HG02973 (cell line): ENCODE data around the gene TXNRD3.

Experiments
- ATAC-seq: cut with Tn5 transposase; IDR thresholded peaks from one replicate; pipeline ENCODE4 v1.9.1; 2021; ENCODE audit warnings: moderate library complexity; ENCODE audit not compliant: unreplicated experiment

TXNRD3 gene

GRCh38 chr3:126654571-126655383 lies at the start of gene TXNRD3:
Gene TXNRD3, minus strand, starts transcription at chr3:126655124.
- ATAC-seq: no peak

- ATAC-seq: peak; percentile 93
These were observed 48.9 kb upstream of the TXNRD3 start, which contains the start of gene CHCHD6 for GRCh38 chr3:126703512-126704493. Gene CHCHD6, plus strand, starts transcription at chr3:126704240. Its CDS starts 73 bp downstream, at chr3:126704313.

- ATAC-seq: no peak
These were observed 44.1 kb upstream of the TXNRD3 start for GRCh38 chr3:126699011-126699410.

- ATAC-seq: no peak
These were observed 41.9 kb upstream of the TXNRD3 start for GRCh38 chr3:126696701-126697267.

- no peak for ATAC-seq
These were observed 39.0 kb upstream of the TXNRD3 start for GRCh38 chr3:126693921-126694320.

GRCh38 chr3:126692858-126693257 lies 37.9 kb upstream of the TXNRD3 start:
- no peak for ATAC-seq

- ATAC-seq: no peak
These were observed 36.8 kb upstream of the TXNRD3 start for GRCh38 chr3:126691765-126692164.

- no peak for ATAC-seq
These were observed 30.6 kb upstream of the TXNRD3 start for GRCh38 chr3:126685493-126685892.

GRCh38 chr3:126685021-126685420 lies 30.1 kb upstream of the TXNRD3 start:
- ATAC-seq: no peak

GRCh38 chr3:126684218-126684751 lies 29.4 kb upstream of the TXNRD3 start:
- ATAC-seq: no peak

GRCh38 chr3:126683069-126683468 lies 28.1 kb upstream of the TXNRD3 start:
- no peak for ATAC-seq

GRCh38 chr3:126682009-126682408 lies 27.1 kb upstream of the TXNRD3 start:
- no peak for ATAC-seq

- no peak for ATAC-seq
These were observed 25.7 kb upstream of the TXNRD3 start for GRCh38 chr3:126680667-126681055.

- no peak for ATAC-seq
These were observed 25.1 kb upstream of the TXNRD3 start for GRCh38 chr3:126679831-126680666.

- ATAC-seq: no peak
These were observed 24.4 kb upstream of the TXNRD3 start for GRCh38 chr3:126679318-126679751.

- ATAC-seq: no peak
These were observed 23.9 kb upstream of the TXNRD3 start for GRCh38 chr3:126678693-126679317.

- no peak for ATAC-seq
These were observed 23.1 kb upstream of the TXNRD3 start for GRCh38 chr3:126677862-126678503.

- ATAC-seq: no peak
These were observed 22.2 kb upstream of the TXNRD3 start for GRCh38 chr3:126676919-126677705.
